ENCODE data around the gene GPX6.

Gene GPX6

DNA sequence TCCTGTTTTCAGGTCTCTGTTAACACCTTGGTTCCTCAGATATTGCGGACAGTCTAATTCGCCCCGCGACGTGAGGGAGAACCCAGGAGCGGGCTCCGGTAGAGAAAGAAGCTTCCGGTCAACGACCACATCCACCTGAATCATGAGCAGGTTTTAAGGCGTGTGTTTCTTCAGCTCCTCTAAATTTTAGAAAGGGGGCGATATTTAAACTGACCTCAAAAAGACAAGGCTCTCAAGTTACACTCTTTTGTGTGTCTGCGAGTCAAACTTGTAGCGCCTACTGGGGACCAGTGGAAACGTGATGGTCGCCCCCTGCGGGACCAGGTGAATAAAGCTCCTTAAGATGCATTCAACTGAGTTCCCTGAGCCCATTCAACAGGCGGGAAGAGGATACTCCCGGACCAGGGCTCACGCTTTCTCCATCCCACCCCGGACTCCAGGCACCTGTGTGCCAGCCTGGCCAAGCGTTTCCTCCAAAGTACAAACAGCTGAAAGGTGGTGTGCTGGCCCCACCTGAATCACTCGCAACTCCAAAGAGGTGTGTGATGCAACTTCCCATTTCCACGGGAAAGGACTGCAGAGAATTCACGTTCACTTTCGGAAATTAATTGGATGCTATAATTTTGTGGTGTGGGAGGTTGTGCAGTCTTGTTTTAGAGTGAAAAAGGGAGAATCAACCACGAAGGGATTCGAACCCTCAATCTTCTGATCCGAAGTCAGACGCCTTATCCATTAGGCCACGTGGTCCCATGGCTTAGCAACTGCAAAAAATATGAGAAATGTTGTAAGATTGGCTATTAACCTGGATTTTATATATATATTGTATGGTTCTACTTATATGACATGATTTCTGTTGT, 27.1 kb upstream of the GPX6 start:
- FAIRE-seq (no peak), DNase-seq (ENCODE audit: insufficient read length) (peak; percentile 19)
- TF ChIP-seq POLR2A (IDR thresholded peaks at IDR 0.05; ENCODE audit: low read depth, low read length): no peak
- no peak for TF ChIP-seq POLR2AphosphoS5 (IDR thresholded peaks at IDR 0.05; ENCODE audit: low read depth, low read length)
- no peak for TF ChIP-seq TAF1 (IDR thresholded peaks at IDR 0.05; ENCODE audit: borderline replicate concordance, low read depth, low read length)

DNA sequence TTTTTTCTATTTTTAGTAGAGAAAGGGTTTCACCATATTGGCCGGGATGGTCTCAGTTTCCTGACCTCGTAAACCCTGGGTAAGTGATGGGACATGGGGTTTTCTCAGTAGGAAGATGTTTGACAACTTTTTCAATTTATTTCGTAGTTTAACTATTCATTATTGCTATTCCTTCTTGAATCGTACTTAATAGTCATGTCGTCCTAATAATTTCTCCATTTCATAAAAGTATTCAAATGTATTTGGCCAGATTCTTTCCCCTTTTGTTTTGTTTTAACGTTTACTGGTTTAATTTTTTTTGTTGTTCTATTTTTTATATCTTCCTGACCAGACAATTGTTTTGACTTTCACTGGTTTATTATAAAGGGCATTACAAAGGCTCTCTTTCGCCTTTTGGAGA, 26.4 kb upstream of the GPX6 start:
- DNase-seq (ENCODE audit: insufficient read length) (no peak), FAIRE-seq (no peak)
- TF ChIP-seq POLR2AphosphoS5 (IDR thresholded peaks at IDR 0.05; ENCODE audit: low read depth, low read length): no peak
- TF ChIP-seq TAF1 (IDR thresholded peaks at IDR 0.05; ENCODE audit: borderline replicate concordance, low read depth, low read length): no peak
- TF ChIP-seq POLR2A (IDR thresholded peaks at IDR 0.05; ENCODE audit: low read depth, low read length): no peak

GRCh38 chr6:28537509-28538140, 22.0 kb upstream of the GPX6 start:
- no peak for DNase-seq (ENCODE audit: insufficient read length)
- FAIRE-seq: no peak
- no peak for TF ChIP-seq TAF1 (IDR thresholded peaks at IDR 0.05; ENCODE audit: borderline replicate concordance, low read depth, low read length)
- no peak for TF ChIP-seq POLR2A (IDR thresholded peaks at IDR 0.05; ENCODE audit: low read depth, low read length)
- TF ChIP-seq POLR2AphosphoS5 (IDR thresholded peaks at IDR 0.05; ENCODE audit: low read depth, low read length): no peak

DNA sequence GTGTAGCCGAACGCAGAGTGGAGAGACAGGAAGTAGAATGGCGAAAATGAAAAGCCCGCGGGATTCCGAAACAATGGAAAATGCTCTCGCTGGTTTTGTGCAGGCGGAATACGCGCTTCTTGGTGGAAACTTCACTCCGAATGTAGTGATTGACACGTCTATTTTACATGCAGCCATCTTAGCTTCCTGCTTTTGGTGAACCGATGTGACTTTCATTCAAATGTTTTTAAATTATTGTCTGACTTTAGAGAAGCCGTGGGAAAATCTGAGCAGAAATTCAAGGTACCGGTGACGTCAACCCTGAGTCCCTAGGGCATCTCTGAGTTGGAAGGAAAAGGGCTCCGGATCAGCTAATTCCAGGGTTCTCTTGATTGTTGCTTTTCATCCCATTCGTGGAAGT, 21.5 kb upstream of the GPX6 start:
- FAIRE-seq (no peak), DNase-seq (ENCODE audit: insufficient read length) (no peak)
- TF ChIP-seq POLR2AphosphoS5 (IDR thresholded peaks at IDR 0.05; ENCODE audit: low read depth, low read length): no peak
- TF ChIP-seq TAF1 (IDR thresholded peaks at IDR 0.05; ENCODE audit: borderline replicate concordance, low read depth, low read length): no peak
- no peak for TF ChIP-seq POLR2A (IDR thresholded peaks at IDR 0.05; ENCODE audit: low read depth, low read length)

- DNase-seq (ENCODE audit: insufficient read length): no peak
- no peak for FAIRE-seq
- no peak for TF ChIP-seq POLR2A (IDR thresholded peaks at IDR 0.05; ENCODE audit: low read depth, low read length)
- no peak for TF ChIP-seq POLR2AphosphoS5 (IDR thresholded peaks at IDR 0.05; ENCODE audit: low read depth, low read length)
- no peak for TF ChIP-seq TAF1 (IDR thresholded peaks at IDR 0.05; ENCODE audit: borderline replicate concordance, low read depth, low read length)
These were observed 19.3 kb upstream of the GPX6 start for GRCh38 chr6:28534875-28535274.

- TF ChIP-seq POLR2AphosphoS5 (IDR thresholded peaks at IDR 0.05; ENCODE audit: low read depth, low read length): no peak
- FAIRE-seq (no peak), DNase-seq (ENCODE audit: insufficient read length) (no peak)
These were observed 18.7 kb upstream of the GPX6 start for GRCh38 chr6:28534306-28534705.

- no peak for FAIRE-seq
- TF ChIP-seq POLR2AphosphoS5 (IDR thresholded peaks at IDR 0.05; ENCODE audit: low read depth, low read length) (no peak), TAF1 (IDR thresholded peaks at IDR 0.05; ENCODE audit: borderline replicate concordance, low read depth, low read length) (no peak), POLR2A (IDR thresholded peaks at IDR 0.05; ENCODE audit: low read depth, low read length) (no peak)
- no peak for DNase-seq (ENCODE audit: insufficient read length)
These were observed 16.0 kb upstream of the GPX6 start for GRCh38 chr6:28531479-28532128.

- DNase-seq (ENCODE audit: insufficient read length) (no peak), FAIRE-seq (no peak)
- TF ChIP-seq TAF1 (IDR thresholded peaks at IDR 0.05; ENCODE audit: borderline replicate concordance, low read depth, low read length) (no peak), POLR2AphosphoS5 (IDR thresholded peaks at IDR 0.05; ENCODE audit: low read depth, low read length) (no peak), POLR2A (IDR thresholded peaks at IDR 0.05; ENCODE audit: low read depth, low read length) (no peak)
These were observed 15.2 kb upstream of the GPX6 start for GRCh38 chr6:28530777-28531176.

DNA sequence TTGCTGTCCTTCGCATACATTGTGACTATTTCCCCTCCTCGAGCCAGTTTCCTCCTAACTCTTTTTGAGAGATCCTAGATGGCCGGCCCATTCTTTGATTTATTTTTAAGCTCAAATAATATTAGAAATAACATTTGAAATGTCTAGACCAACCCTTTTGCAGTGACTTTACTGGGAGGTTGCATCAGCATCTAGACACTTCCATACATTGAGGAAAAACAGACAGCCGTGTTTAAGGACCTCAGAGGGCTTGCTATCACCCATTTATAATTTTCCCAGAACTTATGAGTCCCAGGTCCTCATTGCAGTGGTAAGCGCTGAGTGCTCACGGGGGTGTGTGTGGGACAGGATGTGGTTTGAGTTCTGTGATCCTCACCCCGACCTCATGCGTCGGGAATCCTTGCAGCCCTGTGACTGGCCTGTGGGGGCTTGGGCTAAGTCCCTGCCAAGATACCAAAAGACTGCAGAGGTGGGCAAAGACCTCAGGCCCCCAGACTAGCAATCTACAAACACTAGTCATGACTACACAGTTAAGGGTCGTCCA, 10.0 kb upstream of the GPX6 start, which contains the start of gene GPX5:
GPX5 (plus strand) TSS at position 386 of the 544 bp plus-strand sequence; CDS start at position 519, 133 bp downstream.
- FAIRE-seq: no peak
- TF ChIP-seq TAF1 (IDR thresholded peaks at IDR 0.05; ENCODE audit: borderline replicate concordance, low read depth, low read length): no peak
- TF ChIP-seq POLR2A (IDR thresholded peaks at IDR 0.05; ENCODE audit: low read depth, low read length): no peak
- TF ChIP-seq POLR2AphosphoS5 (IDR thresholded peaks at IDR 0.05; ENCODE audit: low read depth, low read length): no peak

GRCh38 chr6:28523241-28523622, 7.6 kb upstream of the GPX6 start:
- FAIRE-seq (no peak), DNase-seq (ENCODE audit: insufficient read length) (no peak)
- TF ChIP-seq POLR2AphosphoS5 (IDR thresholded peaks at IDR 0.05; ENCODE audit: low read depth, low read length): no peak

More for the DNA sequence above, 10.0 kb upstream of the GPX6 start, which contains the start of gene GPX5:
- DNase-seq (ENCODE audit: insufficient read length): no peak

GRCh38 chr6:28522594-28523240, 7.1 kb upstream of the GPX6 start:
- DNase-seq (ENCODE audit: insufficient read length) (no peak), FAIRE-seq (no peak)
- TF ChIP-seq POLR2A (IDR thresholded peaks at IDR 0.05; ENCODE audit: low read depth, low read length) (no peak), TAF1 (IDR thresholded peaks at IDR 0.05; ENCODE audit: borderline replicate concordance, low read depth, low read length) (no peak), POLR2AphosphoS5 (IDR thresholded peaks at IDR 0.05; ENCODE audit: low read depth, low read length) (no peak)

All from GM12892 (cell line).